Stimulated activated CD8-positive, alpha-beta memory T cell treated with anti-CD3 and anti-CD28 coated beads, Interleukin-15, amount 100 ng/mL, for 24 hours (primary cell): ENCODE measurements around the gene CHMP4A.

Experiments used
- DNase-seq: peaks from one replicate; pipeline ENCODE4 v3.0.0-alpha.2; 2020; ENCODE audit warnings: low read depth

Gene CHMP4A

GRCh38 chr14:24178399-24179178 is 34.7 kb downstream of the CHMP4A start:
- DNase-seq: no peak

GRCh38 chr14:24177891-24178290 is 35.4 kb downstream of the CHMP4A start:
- no peak for DNase-seq

- no peak for DNase-seq
These were observed 36.1 kb downstream of the CHMP4A start for GRCh38 chr14:24177041-24177825.

- no peak for DNase-seq
These were observed 36.7 kb downstream of the CHMP4A start for GRCh38 chr14:24176599-24176998.

GRCh38 chr14:24172871-24173281 is 40.4 kb downstream of the CHMP4A start:
- DNase-seq: no peak

GRCh38 chr14:24172261-24172860 is 40.9 kb downstream of the CHMP4A start:
- no peak for DNase-seq

- no peak for DNase-seq
These were observed 41.6 kb downstream of the CHMP4A start, which contains the start of gene REC8 for GRCh38 chr14:24171422-24172260. TSS of gene REC8 (plus strand) at chr14:24172080. CDS start at chr14:24172553, 473 bp downstream.

- DNase-seq: no peak
These were observed 45.7 kb downstream of the CHMP4A start for GRCh38 chr14:24167469-24168114.

GRCh38 chr14:24165785-24166184 is 47.5 kb downstream of the CHMP4A start:
- DNase-seq: no peak

- no peak for DNase-seq
These were observed 48.7 kb downstream of the CHMP4A start for GRCh38 chr14:24164518-24164991.

GRCh38 chr14:24162093-24162492 is 51.2 kb downstream of the CHMP4A start:
- no peak for DNase-seq

GRCh38 chr14:24160850-24161804 is 52.2 kb downstream of the CHMP4A start, which contains the start of gene IRF9:
TSS of gene IRF9 (plus strand) at chr14:24161265. CDS start at chr14:24162145, 880 bp downstream.
- peak; percentile 96 for DNase-seq

GRCh38 chr14:24160499-24160849 is 52.8 kb downstream of the CHMP4A start:
- DNase-seq: no peak

GRCh38 chr14:24159777-24160498 is 53.4 kb downstream of the CHMP4A start:
- no peak for DNase-seq
